ENCODE measurements around the gene STXBP3.
A peak's percentile ranks its signal among the peaks of the same experiment; 100 is the strongest.
"Not testable (repeated sequence)": the region's sequence is repeated elsewhere in the genome, so short reads cannot be mapped to it uniquely, and the experiment has no call there.

The STXBP3 gene

DNA sequence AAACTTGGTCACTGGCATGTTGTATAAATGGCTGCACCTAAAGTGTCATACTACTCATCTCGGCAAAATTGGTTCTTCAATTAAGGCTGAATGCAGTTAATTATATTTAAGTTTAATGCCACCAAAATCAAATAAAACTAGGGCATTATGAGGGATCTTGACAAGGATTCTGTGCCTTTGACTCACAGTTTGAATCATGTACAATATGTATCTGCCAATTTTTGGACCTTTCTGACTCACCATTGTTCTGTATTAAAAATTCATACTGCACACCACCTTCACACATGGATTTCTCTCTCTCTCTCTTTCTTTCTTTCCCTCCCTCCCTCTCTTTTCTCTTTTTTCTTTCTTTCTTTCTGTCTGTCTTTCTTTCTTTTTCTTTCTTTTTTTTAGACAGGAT, 14.1 kb upstream of the STXBP3 start:
- DNase-seq: no peak

DNA sequence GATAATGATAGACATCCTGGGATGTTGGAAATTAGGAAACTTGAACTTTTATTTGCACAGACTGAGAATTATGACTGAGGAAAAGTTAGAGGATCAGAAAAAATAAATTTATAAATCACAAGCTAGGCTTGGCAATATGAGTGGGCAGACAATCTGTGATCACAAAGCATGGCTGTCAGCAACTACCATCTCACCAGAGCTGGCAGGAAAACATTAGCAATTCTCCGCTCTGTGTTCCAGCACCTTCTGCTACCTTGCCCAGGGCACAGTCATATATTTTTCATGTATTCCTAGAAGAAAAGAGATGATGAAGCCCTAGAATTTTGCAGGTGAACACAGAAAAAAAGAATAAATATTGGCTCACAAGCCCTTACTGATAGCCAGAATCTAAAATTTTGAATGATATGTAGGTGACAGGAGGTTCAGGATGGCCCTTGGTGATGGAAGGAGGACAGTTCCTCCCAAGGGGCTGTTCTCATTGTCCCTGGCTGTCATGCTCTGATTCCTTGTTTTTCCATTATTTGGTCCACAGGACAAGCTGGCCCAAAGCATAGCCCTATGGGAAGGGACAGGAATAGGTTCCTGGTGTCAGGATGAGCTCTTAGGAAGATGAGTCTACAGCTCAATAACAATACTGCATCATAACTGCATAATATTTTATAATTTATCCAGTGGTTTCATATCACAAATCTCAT, 12.2 kb upstream of the STXBP3 start:
- no peak for DNase-seq

DNA sequence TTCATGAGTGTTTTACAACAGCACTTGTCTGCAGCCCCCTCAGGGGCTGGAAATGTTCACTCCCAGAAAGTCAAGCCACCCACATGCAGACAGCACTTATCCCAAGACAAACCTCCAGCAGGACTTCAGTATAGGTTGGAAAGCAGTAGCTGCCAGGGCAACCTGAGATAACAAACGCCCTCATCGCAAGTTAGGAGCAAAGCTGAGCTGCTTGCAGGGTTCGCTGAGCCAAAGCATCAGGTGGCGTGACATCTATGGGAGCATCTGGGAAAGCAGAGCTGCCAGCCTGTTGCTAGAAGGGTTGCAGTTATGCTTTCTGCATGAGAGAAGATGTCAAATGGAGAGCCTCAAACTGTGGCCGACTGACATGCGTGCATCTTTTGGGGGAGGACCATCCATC, 4.2 kb upstream of the STXBP3 start:
- DNase-seq: no peak

DNA sequence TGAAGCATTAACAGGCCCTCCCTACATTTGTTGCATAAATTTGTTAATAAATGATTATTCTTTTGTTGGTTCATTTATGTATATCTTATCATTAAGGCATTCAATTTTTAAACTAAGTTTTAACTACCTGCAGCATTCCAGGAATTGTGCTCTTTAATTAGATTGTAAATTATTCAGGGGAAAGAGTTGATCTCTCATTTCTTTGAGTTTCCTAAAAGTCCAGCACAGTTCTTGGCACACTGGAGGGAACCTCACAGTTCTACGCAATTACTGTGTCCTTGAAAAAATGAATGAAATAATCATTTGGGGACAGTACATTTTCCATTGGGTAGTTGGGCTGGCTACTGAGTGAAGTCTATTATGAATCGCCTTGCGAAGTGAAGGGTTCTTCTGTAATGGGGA, 493 bp upstream of the STXBP3 start:
- DNase-seq: no peak

DNA sequence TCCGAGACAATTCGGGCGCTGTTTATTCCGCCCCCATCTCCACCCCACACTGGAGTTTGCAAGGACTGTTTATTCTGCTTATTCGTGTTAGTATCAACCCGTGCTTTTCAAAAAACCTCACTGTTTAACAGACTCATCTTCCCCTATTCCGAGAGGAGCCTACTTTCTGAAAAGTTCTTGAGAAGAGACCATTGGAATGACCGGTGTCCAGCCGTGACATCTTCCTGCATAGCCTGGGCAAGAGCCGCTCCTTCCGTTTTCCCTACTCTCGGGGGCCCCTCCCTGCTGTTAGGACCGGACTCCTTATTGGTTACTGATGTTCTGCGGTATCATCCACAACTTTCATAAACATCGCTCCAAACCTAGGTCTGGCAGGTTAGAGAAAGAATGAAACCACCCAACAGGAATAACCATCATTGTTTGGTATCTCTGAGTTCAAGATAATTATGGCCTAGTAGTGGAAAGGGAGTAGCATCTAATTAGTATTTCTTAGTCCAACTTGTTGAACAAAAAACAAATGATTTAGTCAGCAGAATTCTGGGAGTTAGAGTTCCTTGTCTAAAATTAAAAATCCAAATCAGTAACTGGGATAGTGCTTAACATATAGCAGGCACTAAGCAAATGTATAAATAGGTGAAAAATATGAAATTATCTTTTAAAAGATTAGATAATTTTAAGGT, 837 bp downstream of the STXBP3 start:
- peak; percentile 22 for DNase-seq

DNA sequence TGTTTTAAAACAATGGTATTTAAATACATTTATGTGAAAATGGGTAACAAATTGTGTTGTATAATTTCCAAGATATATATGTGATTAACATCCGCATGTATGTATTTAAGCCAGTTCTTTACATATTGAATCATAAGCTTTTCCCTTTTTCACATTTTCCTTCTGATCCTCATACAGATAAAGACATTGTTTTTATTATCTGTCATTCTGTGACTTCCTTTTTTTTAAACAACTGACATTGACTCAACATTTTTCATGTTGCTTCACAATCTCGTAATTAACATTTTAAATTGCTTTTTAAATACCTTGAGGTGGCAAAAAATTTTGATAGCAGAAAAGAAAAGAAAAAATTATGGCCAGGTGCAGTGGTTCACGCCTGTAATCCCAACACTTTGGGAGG, 1.4 kb downstream of the STXBP3 start:
- DNase-seq: no peak

DNA sequence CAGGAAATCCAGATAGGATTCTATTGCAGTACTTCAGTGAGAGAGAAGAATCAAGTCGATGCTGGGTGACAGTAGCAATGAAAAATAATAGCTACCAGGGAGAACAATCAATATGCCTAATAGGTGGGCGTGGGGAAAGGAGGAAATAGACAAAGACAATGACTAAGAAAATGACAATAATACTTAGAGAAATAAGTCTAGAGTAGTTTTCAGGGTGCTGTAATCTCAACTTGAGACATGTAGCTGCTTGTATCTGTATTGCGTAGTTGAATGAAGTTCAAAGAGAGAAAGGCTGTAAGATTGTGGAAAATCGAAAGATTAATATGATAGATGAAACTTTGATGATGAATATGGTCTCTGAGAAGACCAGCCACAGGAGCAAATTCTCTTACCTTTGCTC, 2.6 kb downstream of the STXBP3 start:
- DNase-seq: no peak

DNA sequence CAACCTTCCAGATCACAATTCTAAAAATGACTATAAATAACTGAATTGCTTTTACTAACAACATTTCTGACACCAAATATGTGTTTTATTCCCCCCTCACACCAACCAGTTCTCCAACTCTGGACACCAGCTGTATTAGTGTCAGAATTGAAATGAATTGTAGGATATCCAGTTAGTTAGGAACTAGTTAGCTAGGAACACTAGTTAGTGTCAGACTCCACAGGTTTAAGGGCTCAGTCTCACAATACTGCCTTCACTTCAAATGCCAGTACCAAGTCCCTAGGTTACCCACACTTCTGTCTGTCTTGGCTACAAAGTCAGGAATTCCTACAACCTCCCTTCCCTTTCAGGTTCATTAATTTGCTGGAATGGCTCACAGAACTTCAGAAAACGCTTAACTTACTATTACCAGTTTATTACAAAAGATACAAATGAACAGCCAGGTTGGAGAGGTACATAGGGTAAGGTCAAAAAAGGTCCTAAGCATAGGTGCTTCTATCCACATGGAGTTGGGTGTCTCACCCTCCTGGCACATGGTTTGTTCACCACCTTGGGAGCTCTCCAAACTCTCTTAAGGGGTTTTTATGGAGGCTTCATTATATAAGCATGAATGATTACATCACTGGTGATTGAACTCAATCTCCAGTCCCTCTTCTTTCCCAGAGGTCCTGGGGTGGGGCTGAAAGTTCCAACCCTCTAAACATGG, 4.2 kb downstream of the STXBP3 start:
- no peak for DNase-seq

DNA sequence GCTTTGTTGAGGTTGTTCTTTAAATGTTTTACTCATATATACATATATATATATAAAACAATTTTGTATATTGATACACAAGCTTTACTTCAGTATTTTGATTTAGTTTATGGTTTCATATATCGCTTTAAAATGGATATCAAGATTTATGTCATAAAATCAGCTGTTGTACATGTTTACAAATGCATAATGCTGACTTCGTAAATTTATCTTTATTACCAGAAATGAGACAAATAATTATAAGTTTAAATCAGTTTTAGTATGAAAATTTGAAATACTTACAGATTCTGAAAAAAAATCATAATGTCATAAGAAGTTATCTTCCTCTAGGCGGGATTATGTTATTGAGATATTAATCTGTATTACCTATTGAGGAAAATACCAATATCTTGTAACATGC, 6.9 kb downstream of the STXBP3 start:
- no peak for DNase-seq

DNA sequence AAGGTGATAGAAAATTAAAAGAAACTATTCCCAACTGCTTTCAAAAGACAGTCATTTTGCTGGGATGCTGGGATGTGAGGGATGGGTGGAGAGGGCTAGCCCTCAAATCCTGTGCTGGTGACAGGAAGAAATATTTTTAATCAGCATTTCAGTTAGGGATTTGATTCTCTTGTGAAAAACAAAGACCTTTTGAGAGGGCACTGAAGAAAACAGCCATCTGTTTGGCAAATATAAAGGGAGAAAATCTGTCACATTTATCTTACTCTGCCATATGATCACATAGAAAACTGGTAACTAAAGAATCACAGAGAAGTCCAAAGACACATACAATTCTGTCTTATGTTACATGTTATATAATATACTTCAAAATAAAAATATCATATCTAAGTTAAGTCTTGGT, 12.3 kb downstream of the STXBP3 start:
- DNase-seq: no peak

DNA sequence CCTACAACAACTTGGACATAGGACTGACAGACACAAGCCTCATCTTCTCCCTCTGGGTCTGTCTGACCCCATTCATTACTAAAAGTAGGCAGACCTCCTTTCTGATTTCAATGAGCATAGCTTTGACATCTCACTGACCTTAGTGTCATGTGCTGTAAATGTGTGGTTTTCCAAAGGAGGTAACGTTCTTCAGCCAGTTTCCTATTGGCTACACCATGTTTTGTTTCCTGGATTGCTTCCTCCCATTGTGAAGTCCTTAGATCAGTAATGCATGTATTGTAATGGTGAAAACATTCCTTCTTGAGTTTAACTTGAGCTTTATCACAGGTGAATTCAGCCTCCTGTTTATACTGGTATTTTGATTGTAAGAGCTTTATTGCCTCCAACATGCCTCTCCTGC, 20.6 kb downstream of the STXBP3 start:
- no peak for DNase-seq

DNA sequence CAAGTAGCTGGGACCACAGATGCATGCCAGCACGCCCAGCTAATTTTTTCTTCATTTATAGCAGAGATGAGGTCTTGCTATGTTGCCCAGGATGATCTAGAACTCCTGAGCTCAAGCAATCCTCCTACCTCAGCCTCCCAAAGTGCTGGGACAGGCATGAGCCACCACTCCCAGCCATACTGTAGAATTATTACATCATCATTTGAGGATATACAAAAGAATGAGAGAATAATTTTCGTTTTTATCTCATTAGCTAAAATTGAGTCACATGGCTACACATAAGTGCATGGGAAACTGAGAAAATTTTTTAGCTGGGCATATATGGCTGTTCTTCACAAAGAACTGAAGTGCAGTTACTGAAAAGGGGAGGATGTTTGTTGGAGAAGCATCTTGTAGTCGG, 21.2 kb downstream of the STXBP3 start:
- DNase-seq: no peak

DNA sequence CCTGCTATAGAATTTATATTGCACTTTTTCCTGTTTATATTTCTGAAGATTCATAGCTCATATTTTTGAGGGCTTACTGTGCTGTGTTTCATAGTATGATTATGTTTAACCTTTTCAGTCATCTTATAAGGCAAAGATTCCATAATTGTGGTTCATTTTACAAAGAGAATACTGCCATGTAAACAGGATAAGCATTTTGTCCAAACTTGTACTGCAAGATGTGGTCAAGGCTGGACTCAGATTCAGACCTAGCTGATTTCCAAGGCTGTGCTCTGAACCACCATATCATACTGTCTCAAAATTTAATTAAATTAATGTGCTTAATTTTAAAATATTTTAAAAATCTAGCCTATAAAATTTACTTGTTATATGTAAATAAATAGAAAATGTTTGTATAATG, 31.4 kb downstream of the STXBP3 start:
- no peak for DNase-seq

DNA sequence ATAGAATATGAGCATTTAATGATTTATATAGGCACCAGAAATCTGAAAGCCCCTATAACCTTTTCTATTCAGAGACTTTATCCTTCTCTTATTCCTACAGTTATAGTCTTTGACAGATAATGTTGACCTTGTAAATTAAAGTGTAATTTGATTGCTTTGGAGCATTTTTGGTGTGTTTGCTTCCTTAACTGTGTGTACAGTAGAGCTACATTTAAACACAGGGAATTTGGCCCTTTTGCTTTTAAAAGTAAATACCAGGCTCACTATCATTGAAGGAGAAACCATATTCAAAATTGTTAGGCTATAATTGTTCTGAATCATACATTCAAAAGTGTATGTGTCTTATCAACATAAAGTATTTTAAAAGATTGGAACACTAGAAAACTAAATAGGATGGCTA, 33.0 kb downstream of the STXBP3 start:
- DNase-seq: no peak

DNA sequence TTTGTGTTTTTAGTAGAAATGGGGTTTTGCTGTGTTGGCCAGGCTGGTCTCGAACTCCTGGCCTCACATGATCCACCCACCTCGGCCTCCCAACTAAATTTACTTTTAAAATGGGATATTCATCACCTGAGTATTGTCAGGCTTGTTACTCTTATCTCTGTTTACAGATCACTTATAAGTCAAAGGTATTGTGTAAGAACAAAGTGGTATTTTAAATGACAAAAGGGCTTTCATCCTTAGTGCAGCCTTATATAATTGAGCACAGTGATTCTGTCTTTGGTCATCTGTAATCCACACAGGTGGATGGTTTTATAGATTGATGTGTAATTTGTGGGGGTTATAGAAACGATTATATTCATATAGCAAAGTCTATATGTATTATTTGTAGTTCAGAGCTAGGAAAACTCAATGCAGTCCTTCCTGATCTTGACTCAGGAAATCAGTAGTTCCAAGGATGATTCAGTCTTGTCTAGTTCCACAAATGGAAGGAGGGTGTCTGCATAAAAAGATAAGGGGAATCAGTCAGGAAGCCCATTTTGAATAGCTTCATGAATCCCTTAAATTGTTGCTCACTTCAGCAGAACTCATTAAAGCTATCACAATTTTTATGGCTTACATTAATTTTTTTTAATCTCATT, 34.6 kb downstream of the STXBP3 start:
- no peak for DNase-seq

DNA sequence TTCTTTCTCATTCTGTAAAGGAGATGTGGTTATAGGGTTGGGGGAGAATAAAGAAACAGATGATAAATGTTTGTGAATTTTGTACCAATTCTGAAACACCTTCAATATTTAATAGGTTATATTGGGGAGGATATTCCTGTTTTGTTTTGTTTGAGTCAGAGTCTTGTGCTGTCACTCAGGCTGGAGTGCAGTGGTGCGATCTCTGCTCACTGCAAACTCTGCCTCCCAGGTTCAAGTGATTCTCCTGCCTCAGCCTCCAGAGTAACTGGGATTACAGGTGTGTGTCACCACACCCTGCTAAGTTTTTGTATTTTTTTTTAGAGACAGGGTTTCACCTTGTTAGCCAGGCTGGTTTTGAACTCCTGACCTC, 35.1 kb downstream of the STXBP3 start:
- DNase-seq: not testable (repeated sequence)

DNA sequence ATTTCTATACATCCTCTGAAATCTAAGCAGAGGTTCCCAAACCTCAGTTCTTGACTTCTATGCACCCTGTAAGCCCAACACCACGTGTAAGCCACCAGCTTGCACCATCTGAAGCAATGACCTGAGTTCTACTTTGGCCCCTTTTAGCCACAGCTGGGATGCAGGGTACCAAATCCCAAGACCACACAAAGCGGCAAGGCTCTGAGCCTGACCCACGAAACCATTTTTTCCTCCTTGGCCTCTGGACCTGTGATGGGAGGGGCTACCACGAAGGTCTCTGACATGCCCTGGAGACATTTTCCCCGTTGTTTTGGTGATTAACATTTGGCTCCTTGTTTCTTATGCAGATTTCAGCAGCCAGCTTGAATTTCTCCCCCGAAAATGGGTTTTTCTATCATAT, 38.8 kb downstream of the STXBP3 start:
- DNase-seq: no peak

DNA sequence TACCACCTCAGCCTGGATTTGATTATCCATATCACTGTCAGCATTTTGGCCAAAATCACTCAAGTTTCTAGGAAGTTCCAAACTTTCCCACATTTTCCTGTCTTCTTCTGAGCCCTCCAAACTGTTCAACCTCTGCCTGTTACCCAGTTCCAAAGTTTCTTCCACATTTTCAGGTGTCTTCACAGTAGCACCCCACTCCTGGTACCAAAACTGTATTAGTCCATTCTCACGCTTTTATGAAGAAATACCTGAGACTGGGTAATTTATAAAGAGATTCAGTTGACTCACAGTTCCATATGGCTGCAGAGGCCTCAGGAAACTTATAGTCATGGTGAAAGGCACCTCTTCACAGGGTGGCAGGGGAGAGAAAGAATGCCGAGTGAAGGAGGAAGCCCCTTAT, 39.4 kb downstream of the STXBP3 start:
- no peak for DNase-seq

DNA sequence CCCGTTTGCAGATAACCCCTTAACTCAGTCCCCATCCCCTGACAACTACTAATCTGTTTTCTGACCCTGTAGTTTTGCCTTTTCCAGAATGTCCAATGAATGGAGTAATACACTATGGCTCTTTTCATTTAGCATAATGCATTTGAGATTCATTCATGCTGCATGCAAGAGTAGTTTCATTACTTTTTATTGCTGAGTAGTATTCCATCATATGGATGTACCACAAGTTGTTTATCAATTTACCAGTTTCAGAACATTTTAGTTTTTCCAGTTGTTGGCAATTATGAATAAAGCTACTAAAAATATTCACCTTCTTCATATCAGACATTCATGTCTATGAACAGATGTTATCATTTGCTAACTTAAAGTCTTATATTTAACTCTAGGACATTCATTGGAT, 45.3 kb downstream of the STXBP3 start:
- DNase-seq: no peak

DNA sequence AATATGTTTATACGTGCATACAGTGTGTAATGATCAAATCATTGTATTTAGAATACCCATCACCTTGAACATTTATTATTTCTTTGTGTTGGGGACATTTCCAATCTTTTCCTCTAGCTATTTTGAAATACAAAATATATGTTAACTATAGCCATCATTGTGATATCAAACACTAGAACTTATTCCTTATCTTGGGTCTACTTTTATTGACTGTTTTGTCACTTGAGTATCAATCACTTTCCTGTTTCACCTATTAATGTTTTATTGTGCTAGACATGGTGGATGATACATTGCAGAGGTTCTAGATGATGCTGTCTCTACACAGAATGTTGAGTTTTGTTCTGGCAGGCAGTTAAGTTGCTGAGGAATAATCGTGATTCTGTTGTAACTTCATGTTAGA, 45.9 kb downstream of the STXBP3 start:
- DNase-seq: no peak

DNA sequence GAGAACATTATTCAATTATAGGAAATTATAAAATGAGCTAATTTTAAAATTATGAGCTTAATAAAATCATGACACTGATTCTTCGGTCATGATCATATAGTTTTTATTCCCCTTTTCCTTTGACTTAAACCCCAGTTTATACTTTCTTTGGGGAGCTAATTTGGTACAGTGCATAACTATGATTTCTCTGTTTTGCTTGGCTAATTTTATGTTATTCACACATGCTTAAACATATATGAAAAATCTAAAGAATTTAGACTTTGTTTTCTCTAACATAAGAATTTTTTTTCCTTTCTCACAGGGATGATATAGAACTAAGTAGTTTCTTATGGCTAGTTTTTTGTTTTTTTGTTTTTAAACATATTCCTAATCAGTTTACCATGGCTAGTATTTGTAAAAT, 52.5 kb downstream of the STXBP3 start:
- DNase-seq: no peak

DNA sequence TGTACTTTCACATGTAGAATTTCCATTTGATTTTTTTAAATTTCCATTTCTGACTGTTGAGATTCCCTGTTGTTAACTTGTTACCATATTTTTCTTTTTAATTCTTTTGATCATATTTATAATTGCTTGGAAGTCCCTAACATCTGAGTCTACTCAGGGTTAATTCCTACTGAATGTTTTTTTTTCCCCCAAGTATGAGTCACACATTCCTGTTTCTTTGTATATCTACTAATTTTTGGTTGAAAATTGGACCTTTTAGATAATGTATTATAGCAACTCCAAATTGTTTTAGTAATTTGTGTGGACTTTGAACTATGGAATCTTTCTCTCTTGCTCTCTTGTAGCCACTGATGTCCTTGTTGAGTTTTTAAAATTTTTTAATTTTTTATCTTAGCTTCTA, 54.6 kb downstream of the STXBP3 start:
- DNase-seq: no peak

DNA sequence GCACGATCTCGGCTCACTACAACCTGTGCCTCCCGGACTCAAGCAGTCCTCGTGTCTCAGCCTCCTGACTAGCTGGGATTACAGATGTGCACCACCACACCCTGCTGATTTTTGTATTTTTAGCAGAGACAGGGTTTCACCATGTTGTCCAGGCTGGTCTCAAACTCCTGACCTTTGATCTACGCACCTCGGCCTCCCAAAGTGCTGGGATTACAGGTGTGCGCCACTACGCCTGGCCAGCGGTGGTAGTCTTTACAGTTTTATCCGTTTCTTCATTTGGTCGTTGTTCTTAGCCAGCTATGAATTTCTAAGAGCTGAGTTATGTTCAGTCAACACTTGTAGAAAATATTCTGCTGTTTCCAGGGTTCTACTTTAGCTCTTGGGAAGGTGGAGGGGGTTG, 57.1 kb downstream of the STXBP3 start:
- DNase-seq: no peak

DNA sequence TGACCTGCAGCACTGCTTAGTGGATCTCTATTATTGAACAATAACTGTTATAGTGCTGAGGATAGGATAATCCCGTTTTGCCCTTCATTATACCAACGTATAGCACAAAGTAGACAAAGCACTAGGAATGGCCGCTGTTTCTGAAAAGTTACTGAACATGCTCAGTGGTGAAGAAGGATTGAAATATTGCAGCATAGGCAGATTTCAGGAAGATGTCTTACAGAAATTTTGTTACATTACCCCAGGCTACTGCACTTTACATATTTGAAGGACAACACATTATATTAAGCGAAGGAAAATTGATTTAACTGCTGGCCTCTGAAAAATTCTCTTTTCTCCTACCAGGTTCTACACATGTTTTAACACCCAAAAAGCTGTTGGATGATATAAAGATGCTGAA, 62.0 kb downstream of the STXBP3 start:
- no peak for DNase-seq

Measured in activated CD8-positive, alpha-beta memory T cell treated with anti-CD3 and anti-CD28 coated beads, Interleukin-2, amount 50 U/mL, for 4 hours (primary cell).